Hepatocyte (in vitro differentiated cells): ENCODE measurements around the gene WLS. TPM values are rescaled to one million over a fixed set of nuclear protein-coding genes. Genes with fewer than 3 reads are reported as not detected.

Experiments used
- DNase-seq: peaks from one replicate; pipeline ENCODE4 v3.0.0-alpha.2; 2016; ENCODE audit warnings: low spot score
- H2AFZ ChIP-seq: fragments of 200-600 bp; sonication (generic); 2 replicates; pipeline ENCODE4 v1.6.0; 2016; ENCODE audit warnings: antibody characterized with exemption, mild to moderate bottlenecking
- H3K27ac ChIP-seq: fragments of 200-600 bp; sonication (generic); 2 replicates; pipeline ENCODE4 v1.5.1; 2016; ENCODE audit warnings: mild to moderate bottlenecking
- H3K27me3 ChIP-seq: fragments of 200-600 bp; sonication (generic); 2 replicates; pipeline ENCODE4 v1.6.1; 2016
- H3K36me3 ChIP-seq: fragments of 200-600 bp; sonication (generic); replicated peaks from 2 replicates; pipeline ENCODE4 v1.5.1; 2016; ENCODE audit warnings: low read depth; ENCODE audit not compliant: insufficient read depth
- H3K4me1 ChIP-seq: fragments of 200-600 bp; sonication (generic); 2 replicates; pipeline ENCODE4 v1.5.1; 2016; ENCODE audit warnings: mild to moderate bottlenecking, moderate library complexity; ENCODE audit not compliant: insufficient read depth
- H3K4me2 ChIP-seq: fragments of 200-600 bp; sonication (generic); 2 replicates; pipeline ENCODE4 v1.6.0; 2016
- H3K4me3 ChIP-seq: fragments of 200-600 bp; sonication (generic); 2 replicates; pipeline ENCODE4 v1.5.1; 2016; ENCODE audit warnings: mild to moderate bottlenecking
- H3K79me2 ChIP-seq: fragments of 200-600 bp; sonication (generic); 2 replicates; pipeline ENCODE4 v1.6.0; 2017; ENCODE audit warnings: mild to moderate bottlenecking
- H3K9me2 ChIP-seq: fragments of 200-600 bp; sonication (generic); replicated peaks from 2 replicates; pipeline ENCODE4 v1.6.0; 2017; ENCODE audit warnings: mild to moderate bottlenecking; ENCODE audit not compliant: insufficient read depth
- H3K9me3 ChIP-seq: fragments of 200-600 bp; sonication (generic); 2 replicates; pipeline ENCODE4 v1.5.1; 2016; ENCODE audit warnings: low read depth, mild to moderate bottlenecking
- H4K20me1 ChIP-seq: fragments of 200-600 bp; sonication (generic); 2 replicates; pipeline ENCODE4 v1.6.0; 2016; ENCODE audit warnings: mild to moderate bottlenecking; ENCODE audit not compliant: insufficient read depth, poor library complexity, severe bottlenecking
- CTCF ChIP-seq: fragments of 200-600 bp; sonication (generic); IDR thresholded peaks from 2 replicates; pipeline ENCODE4 v1.5.1; 2016; ENCODE audit warnings: antibody characterized with exemption, mild to moderate bottlenecking; ENCODE audit not compliant: poor library complexity
- EZH2 ChIP-seq: fragments of 200-600 bp; sonication (generic); IDR thresholded peaks from 2 replicates; pipeline ENCODE4 v1.6.1; 2016; ENCODE audit warnings: antibody characterized with exemption, mild to moderate bottlenecking, borderline replicate concordance
- EZH2phosphoT487 ChIP-seq: fragments of 200-600 bp; sonication (generic); IDR thresholded peaks from one replicate; pipeline ENCODE4 v1.6.1; 2018; ENCODE audit warnings: antibody characterized with exemption, mild to moderate bottlenecking, low read depth, moderate library complexity; ENCODE audit not compliant: unreplicated experiment, severe bottlenecking
- WGBS: methylation state at CpG from one replicate; pipeline ENCODE4 v1.1.6; 2016; ENCODE audit warnings: low lambda C conversion rate; ENCODE audit errors: missing lambda C conversion rate; 5-methylcytosine and 5-hydroxymethylcytosine counted together
- polyA plus RNA-seq: library from polyadenylated mRNA; unstranded; fragments of >200 nt; fragmentation: Nextera tagmentation; extraction: Ambion mirVana; gene quantifications from 2 replicates; pipeline ENCODE4 v1.2.1, GENCODE V29; 2016
- total RNA-seq: library from RNA; depleted of rRNA; stranded (reverse); fragments of >200 nt; gene quantifications from 2 replicates; pipeline ENCODE4 v1.2.3, GENCODE V29; 2014

Gene WLS
- total and polyA plus RNA-seq, 2 experiments from 2014 or later, result 79.9 to 102 TPM

GRCh38 chr1:68237040-68237439, 4.7 kb upstream of the WLS start:
- Histone ChIP-seq H2AFZ (no peak overlapping the region), H4K20me1 (no peaks in the 10 kb centered on the region), H3K4me1 (peaks cover 7% of the 10 kb centered on the region), H3K79me2 (peaks cover 1% of the 10 kb centered on the region), H3K36me3 (no peaks in the 10 kb centered on the region), H3K4me3 (no peak overlapping the region), H3K27me3 (no peaks in the 10 kb centered on the region), H3K9me3 (no peaks in the 10 kb centered on the region), H3K4me2 (no peak overlapping the region), H3K27ac (no peak overlapping the region), H3K9me2 (no peaks in the 10 kb centered on the region)
- no peak for TF ChIP-seq CTCF
- WGBS, result 88% methylated on average over 2 of the region's 2 CpGs
- no peak for DNase-seq

GRCh38 chr1:68234094-68234493, 1.8 kb upstream of the WLS start:
- no peak overlapping the region for H3K4me2 ChIP-seq
- no peak for TF ChIP-seq EZH2phosphoT487
- no peak for TF ChIP-seq EZH2
- TF ChIP-seq CTCF, result no peak
- DNase-seq, result no peak
- H4K20me1 ChIP-seq, result no peaks in the 10 kb centered on the region
- no peak overlapping the region for H3K27ac ChIP-seq
- H2AFZ ChIP-seq, result no peak overlapping the region
- no peaks in the 10 kb centered on the region for H3K9me2 ChIP-seq
- H3K4me3 ChIP-seq, result no peak overlapping the region
- H3K79me2 ChIP-seq, result peaks cover 28% of the 10 kb centered on the region
- peaks cover 12% of the 10 kb centered on the region for H3K4me1 ChIP-seq
- no peaks in the 10 kb centered on the region for H3K9me3 ChIP-seq
- H3K36me3 ChIP-seq, result no peaks in the 10 kb centered on the region
- 73% methylated on average over 2 of the region's 2 CpGs for WGBS
- no peaks in the 10 kb centered on the region for H3K27me3 ChIP-seq

GRCh38 chr1:68233202-68233601, 879 bp upstream of the WLS start:
- Histone ChIP-seq H3K4me1 (peaks cover 12% of the 10 kb centered on the region), H3K79me2 (peaks cover 35% of the 10 kb centered on the region), H3K4me2 (peak overlapping the region; percentile 94), H4K20me1 (peaks cover 2% of the 10 kb centered on the region), H3K27me3 (no peaks in the 10 kb centered on the region), H3K27ac (peak overlapping the region; percentile 87), H3K36me3 (no peaks in the 10 kb centered on the region), H2AFZ (peak overlapping the region; percentile 95), H3K4me3 (peak overlapping the region; percentile 92), H3K9me3 (no peaks in the 10 kb centered on the region), H3K9me2 (no peaks in the 10 kb centered on the region)
- 22% methylated on average over 1 of the region's 1 CpG for WGBS
- TF ChIP-seq EZH2phosphoT487 (no peak), CTCF (no peak), EZH2 (no peak)
- no peak for DNase-seq

- under 1% methylated on average over 19 of the region's 31 CpGs for WGBS
- Histone ChIP-seq H3K79me2 (peaks cover 50% of the 10 kb centered on the region), H3K36me3 (no peaks in the 10 kb centered on the region), H3K27me3 (no peaks in the 10 kb centered on the region), H3K4me1 (peaks cover 12% of the 10 kb centered on the region), H3K9me3 (no peaks in the 10 kb centered on the region), H3K4me3 (peak overlapping the region; percentile 92), H4K20me1 (peaks cover 6% of the 10 kb centered on the region), H3K27ac (peak overlapping the region; percentile 87), H2AFZ (peak overlapping the region; percentile 95), H3K4me2 (peak overlapping the region; percentile 94), H3K9me2 (no peaks in the 10 kb centered on the region)
- peak; percentile 83 for DNase-seq
- TF ChIP-seq CTCF (no peak), EZH2phosphoT487 (no peak), EZH2 (no peak)
Measured at GRCh38 chr1:68231627-68232288, 565 bp downstream of the WLS start.
